Upper lobe of left lung (tissue), 6 donors: ENCODE results near the gene PRR20G. TPM values are rescaled to one million over a fixed set of nuclear protein-coding genes. Genes with fewer than 3 reads are reported as not detected.

ENCODE experiments used
- ATAC-seq, 2 donors: fragments of 200-7000 bp; cut with Tn5 transposase; one replicate each; pipeline ENCODE4 v1.9.1; 2022; ENCODE audit warnings: mild to moderate bottlenecking in 2 of 2, moderate library complexity in 2 of 2; ENCODE audit not compliant: low FRiP score in 2 of 2
- DNase-seq, 2 donors: peaks; one replicate each; pipeline ENCODE4 v3.0.0-alpha.2; 2019 to 2020
- H3K27ac ChIP-seq, 4 donors: fragments of 200-600 bp; sonication (generic); one replicate each; pipeline ENCODE4 v1.5.1; 2016 to 2019
- H3K27me3 ChIP-seq, 4 donors: fragments of 200-600 bp; sonication (generic); one replicate each; pipeline ENCODE4 v1.5.1; 2017 to 2019
- H3K36me3 ChIP-seq, 4 donors: fragments of 200-600 bp; sonication (generic); one replicate each; pipeline ENCODE4 v1.5.1; 2016 to 2019
- H3K4me1 ChIP-seq, 4 donors: fragments of 200-600 bp; sonication (generic); one replicate each; pipeline ENCODE4 v1.5.1; 2018 to 2019
- H3K4me3 ChIP-seq, 4 donors: fragments of 200-600 bp; sonication (generic); one replicate each; pipeline ENCODE4 v1.5.1; 2017 to 2019; ENCODE audit warnings: mild to moderate bottlenecking in 2 of 4, moderate library complexity in 1 of 4
- H3K9me3 ChIP-seq, 4 donors: fragments of 200-600 bp; sonication (generic); one replicate each; pipeline ENCODE4 v1.5.1; 2018 to 2019
- EP300 ChIP-seq, 4 donors: sonication (generic); formaldehyde crosslinking; IDR thresholded peaks; one replicate each; pipeline ENCODE4 v1.5.1; 2017; ENCODE audit warnings: antibody characterized with exemption in 4 of 4, control low read depth in 2 of 4
- POLR2A ChIP-seq, 4 donors: fragments of 450-650 bp; IDR thresholded peaks; one replicate each; pipeline ENCODE4 v1.5.1; 2016 to 2017; ENCODE audit warnings: antibody characterized with exemption in 4 of 4, mild to moderate bottlenecking in 2 of 4
- POLR2AphosphoS5 ChIP-seq, 2 donors: sonication (generic); formaldehyde crosslinking; IDR thresholded peaks; one replicate each; pipeline ENCODE4 v1.5.1; 2017; ENCODE audit warnings: antibody characterized with exemption in 2 of 2
- WGBS, 2 donors: methylation state at CpG; one replicate each; pipeline ENCODE4 v1.1.5; 2017 to 2018; 5-methylcytosine and 5-hydroxymethylcytosine counted together
- total RNA-seq, 6 donors: library from RNA; depleted of rRNA in 4 of 6; stranded (reverse); fragments of >200 nt in 4 of 6; gene quantifications; one replicate each; pipeline versions ENCODE4 v1.1.0 to v1.2.1, GENCODE V29; 2016 to 2021
- TF ChIP-seq, protein P1 (sequence below), 6 experiments: fragments of 450-650 bp in 4 of 6; fragments of 200-600 bp in 2 of 6; sonication (generic) in 2 of 6; IDR thresholded peaks; one replicate each; pipeline ENCODE4 v1.5.1; 2016 to 2019; ENCODE audit warnings: antibody characterized with exemption in 6 of 6
- donor health status: DM: no; HTN: no; CAD: no; lungs with moderate emphysema.
- donor health status: DM: no; HTN: yes; CAD: no; lungs with severe emphysema.

Gene PRR20G
- total RNA-seq, 6 donors from 2014 or later: not detected

DNA sequence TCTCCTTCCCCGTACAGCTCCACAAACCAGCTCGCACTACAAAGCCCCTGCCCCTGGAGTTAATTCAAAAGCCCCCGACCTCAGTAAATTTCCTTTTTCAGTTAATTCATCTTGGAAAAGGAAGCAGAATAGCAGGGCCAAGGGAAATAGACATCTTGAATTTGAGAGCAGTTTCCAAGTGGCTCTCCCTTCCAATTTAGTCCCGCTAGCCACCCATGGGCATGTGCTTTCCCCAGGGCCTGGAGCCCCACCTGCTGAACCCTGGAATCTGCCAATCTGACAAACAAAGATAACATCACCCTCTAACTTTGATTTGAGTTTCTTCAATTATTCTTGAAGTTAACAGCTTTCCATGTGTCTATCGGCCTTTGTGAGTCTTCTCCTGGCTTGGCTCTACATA lies 31.7 kb downstream of the PRR20G start:
- H3K4me3 ChIP-seq: no peak overlapping the region
- H3K36me3 ChIP-seq: no peaks in the 10 kb centered on the region
- H3K27ac ChIP-seq: no peak overlapping the region
- ATAC-seq (no peak), DNase-seq (no peak)
- 82 to 88% methylated on average over 5 of the region's 5 CpGs for WGBS, 2 donors
- no peaks in the 10 kb centered on the region for H3K9me3 ChIP-seq
- no peaks in the 10 kb centered on the region for H3K27me3 ChIP-seq
- peaks cover 0 to 3% (median 0%) of the 10 kb centered on the region in 4 donors for H3K4me1 ChIP-seq
- TF ChIP-seq POLR2AphosphoS5 (IDR thresholded peaks at IDR 0.05) (no peak), EP300 (IDR thresholded peaks at IDR 0.05) (no peak), POLR2A (IDR thresholded peaks at IDR 0.05) (no peak)
- TF ChIP-seq, protein P1, sequence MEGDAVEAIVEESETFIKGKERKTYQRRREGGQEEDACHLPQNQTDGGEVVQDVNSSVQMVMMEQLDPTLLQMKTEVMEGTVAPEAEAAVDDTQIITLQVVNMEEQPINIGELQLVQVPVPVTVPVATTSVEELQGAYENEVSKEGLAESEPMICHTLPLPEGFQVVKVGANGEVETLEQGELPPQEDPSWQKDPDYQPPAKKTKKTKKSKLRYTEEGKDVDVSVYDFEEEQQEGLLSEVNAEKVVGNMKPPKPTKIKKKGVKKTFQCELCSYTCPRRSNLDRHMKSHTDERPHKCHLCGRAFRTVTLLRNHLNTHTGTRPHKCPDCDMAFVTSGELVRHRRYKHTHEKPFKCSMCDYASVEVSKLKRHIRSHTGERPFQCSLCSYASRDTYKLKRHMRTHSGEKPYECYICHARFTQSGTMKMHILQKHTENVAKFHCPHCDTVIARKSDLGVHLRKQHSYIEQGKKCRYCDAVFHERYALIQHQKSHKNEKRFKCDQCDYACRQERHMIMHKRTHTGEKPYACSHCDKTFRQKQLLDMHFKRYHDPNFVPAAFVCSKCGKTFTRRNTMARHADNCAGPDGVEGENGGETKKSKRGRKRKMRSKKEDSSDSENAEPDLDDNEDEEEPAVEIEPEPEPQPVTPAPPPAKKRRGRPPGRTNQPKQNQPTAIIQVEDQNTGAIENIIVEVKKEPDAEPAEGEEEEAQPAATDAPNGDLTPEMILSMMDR (IDR thresholded peaks at IDR 0.05): no peak

DNA sequence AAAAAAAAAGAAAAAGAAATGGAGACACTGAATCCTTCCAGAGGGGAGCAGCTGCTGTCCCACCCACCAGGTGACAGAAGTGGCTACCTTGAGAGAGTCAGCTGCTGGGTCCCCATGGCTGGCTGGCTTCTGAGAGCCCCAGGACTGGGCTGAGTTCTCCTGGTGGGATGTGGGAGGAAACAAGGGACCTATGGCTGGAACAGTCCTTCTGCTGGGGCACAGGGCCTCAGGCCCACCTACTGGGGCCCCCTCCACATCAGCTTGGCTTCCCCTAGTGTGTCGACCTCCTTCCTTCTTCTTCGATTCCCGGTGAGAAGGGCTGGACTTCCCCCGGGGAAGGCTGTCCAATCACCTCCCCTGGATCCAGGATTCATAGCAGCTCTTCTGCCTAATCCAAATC lies 32.3 kb downstream of the PRR20G start:
- H3K9me3 ChIP-seq: no peaks in the 10 kb centered on the region
- no peaks in the 10 kb centered on the region for H3K27me3 ChIP-seq
- TF ChIP-seq EP300 (IDR thresholded peaks at IDR 0.05) (no peak), POLR2AphosphoS5 (IDR thresholded peaks at IDR 0.05) (no peak), POLR2A (IDR thresholded peaks at IDR 0.05) (no peak)
- TF ChIP-seq, protein P1 (IDR thresholded peaks at IDR 0.05): no peak
- DNase-seq (no peak), ATAC-seq (no peak)
- H3K4me3 ChIP-seq: no peak overlapping the region
- H3K27ac ChIP-seq: no peak overlapping the region
- 63 to 76% methylated on average over 4 of the region's 4 CpGs for WGBS, 2 donors
- H3K4me1 ChIP-seq: peaks cover 0 to 3% (median 0%) of the 10 kb centered on the region in 4 donors
- no peaks in the 10 kb centered on the region for H3K36me3 ChIP-seq

DNA sequence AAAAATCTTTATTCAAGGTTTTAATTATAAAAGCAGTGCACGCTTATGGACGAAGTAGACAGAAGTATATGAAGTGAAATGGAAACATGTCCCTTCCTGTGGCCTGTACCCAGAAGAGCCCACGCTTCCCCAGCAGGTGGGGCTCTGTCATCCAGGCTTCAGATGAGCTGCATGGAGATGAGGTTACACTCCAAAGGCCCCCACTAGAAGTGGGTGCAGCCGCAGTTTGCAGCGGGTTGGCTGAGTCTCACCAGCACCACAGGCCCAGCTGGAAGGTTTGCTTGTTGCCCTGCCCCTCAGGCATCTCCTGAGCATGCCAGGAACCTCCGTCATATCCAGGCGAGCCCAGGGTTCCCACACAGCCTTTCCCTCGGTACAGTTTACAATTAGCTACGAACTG lies 33.1 kb downstream of the PRR20G start:
- 73 to 76% methylated on average over 8 to 9 of the region's 9 CpGs for WGBS, 2 donors
- H3K27ac ChIP-seq: no peak overlapping the region
- peaks cover 0 to 3% (median 0%) of the 10 kb centered on the region in 4 donors for H3K4me1 ChIP-seq
- no peaks in the 10 kb centered on the region for H3K9me3 ChIP-seq
- no peak for ATAC-seq
- no peak overlapping the region for H3K4me3 ChIP-seq
- TF ChIP-seq POLR2A (IDR thresholded peaks at IDR 0.05) (no peak), POLR2AphosphoS5 (IDR thresholded peaks at IDR 0.05) (no peak), EP300 (IDR thresholded peaks at IDR 0.05) (no peak)
- TF ChIP-seq, protein P1 (IDR thresholded peaks at IDR 0.05): peak in 2 of 6 experiments; percentile 25 to 32
- H3K27me3 ChIP-seq: no peaks in the 10 kb centered on the region
- no peak for DNase-seq
- H3K36me3 ChIP-seq: no peaks in the 10 kb centered on the region

DNA sequence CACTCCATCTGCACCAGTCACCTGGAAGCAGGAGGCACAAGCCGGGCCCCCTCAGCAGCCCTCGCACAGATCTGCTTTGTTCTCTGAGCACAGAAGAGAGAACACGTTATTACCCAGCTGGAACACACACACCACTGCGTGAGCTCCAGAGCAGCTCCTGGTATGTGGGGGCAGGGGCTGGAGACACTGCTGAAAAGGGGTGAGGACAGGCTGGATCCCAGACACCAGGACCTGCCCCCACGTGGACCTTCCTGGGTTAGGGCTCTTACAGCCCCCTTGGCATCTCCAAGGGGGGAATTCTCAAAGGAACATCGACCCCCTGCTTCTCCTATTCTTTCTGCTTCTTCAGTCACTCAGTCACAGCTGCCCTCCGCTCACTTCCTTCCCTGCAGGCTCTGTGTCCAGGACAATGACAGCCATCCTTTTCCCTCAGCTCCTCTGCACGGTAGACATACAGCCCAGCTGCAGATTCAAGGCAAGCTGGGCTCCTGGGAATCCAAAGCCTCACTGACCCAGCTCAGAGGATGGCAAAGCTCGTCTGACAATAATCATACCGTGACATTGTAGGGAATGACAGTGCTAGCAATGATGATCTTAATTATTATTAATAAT lies 33.7 kb downstream of the PRR20G start:
- no peaks in the 10 kb centered on the region for H3K36me3 ChIP-seq
- ATAC-seq: no peak

More for the DNA sequence above, 33.7 kb downstream of the PRR20G start:
- H3K4me1 ChIP-seq: peaks cover 0 to 3% (median 0%) of the 10 kb centered on the region in 4 donors
- H3K27ac ChIP-seq: no peak overlapping the region
- TF ChIP-seq EP300 (IDR thresholded peaks at IDR 0.05) (no peak), POLR2A (IDR thresholded peaks at IDR 0.05) (no peak), POLR2AphosphoS5 (IDR thresholded peaks at IDR 0.05) (no peak)
- TF ChIP-seq, protein P1 (IDR thresholded peaks at IDR 0.05): no peak
- H3K9me3 ChIP-seq: no peaks in the 10 kb centered on the region
- DNase-seq: no peak
- H3K4me3 ChIP-seq: no peak overlapping the region
- H3K27me3 ChIP-seq: no peaks in the 10 kb centered on the region
- 71% methylated on average over 10 of the region's 10 CpGs for WGBS, 2 donors
